Epithelial cell of proximal tubule (primary cell): ENCODE data around the gene FUBP3. TPM values are rescaled to one million over a fixed set of nuclear protein-coding genes. Genes with fewer than 3 reads are reported as not detected.
"Not testable (repeated sequence)": the region's sequence is repeated elsewhere in the genome, so short reads cannot be mapped to it uniquely, and the experiment has no call there.

ENCODE experiments used
- DNase-seq: peaks from one replicate; pipeline ENCODE4 v3.0.0-alpha.2; 2011; ENCODE audit warnings: low read depth
- H3K4me3 ChIP-seq: 2 replicates; pipeline ENCODE4 v1.5.1; 2011; ENCODE audit warnings: low read depth, mild to moderate bottlenecking, low read length
- total RNA-seq: library from RNA; depleted of rRNA; stranded (reverse); fragments of >200 nt; gene quantifications from 2 replicates; pipeline ENCODE4 v1.2.3, GENCODE V29; 2015
- TF ChIP-seq, protein P1 (sequence below): conservative IDR thresholded peaks from 2 replicates; pipeline ENCODE4 v1.5.1; 2012; ENCODE audit warnings: low read depth, mild to moderate bottlenecking, low read length

Gene FUBP3
- total RNA-seq, 1 donor from 2014 or later: 22.7 TPM

- no peak for DNase-seq
- no peak overlapping the region for H3K4me3 ChIP-seq
- TF ChIP-seq, protein P1, sequence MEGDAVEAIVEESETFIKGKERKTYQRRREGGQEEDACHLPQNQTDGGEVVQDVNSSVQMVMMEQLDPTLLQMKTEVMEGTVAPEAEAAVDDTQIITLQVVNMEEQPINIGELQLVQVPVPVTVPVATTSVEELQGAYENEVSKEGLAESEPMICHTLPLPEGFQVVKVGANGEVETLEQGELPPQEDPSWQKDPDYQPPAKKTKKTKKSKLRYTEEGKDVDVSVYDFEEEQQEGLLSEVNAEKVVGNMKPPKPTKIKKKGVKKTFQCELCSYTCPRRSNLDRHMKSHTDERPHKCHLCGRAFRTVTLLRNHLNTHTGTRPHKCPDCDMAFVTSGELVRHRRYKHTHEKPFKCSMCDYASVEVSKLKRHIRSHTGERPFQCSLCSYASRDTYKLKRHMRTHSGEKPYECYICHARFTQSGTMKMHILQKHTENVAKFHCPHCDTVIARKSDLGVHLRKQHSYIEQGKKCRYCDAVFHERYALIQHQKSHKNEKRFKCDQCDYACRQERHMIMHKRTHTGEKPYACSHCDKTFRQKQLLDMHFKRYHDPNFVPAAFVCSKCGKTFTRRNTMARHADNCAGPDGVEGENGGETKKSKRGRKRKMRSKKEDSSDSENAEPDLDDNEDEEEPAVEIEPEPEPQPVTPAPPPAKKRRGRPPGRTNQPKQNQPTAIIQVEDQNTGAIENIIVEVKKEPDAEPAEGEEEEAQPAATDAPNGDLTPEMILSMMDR: no peak
These were observed 22.8 kb upstream of the FUBP3 start for GRCh38 chr9:130556396-130557076.

DNA sequence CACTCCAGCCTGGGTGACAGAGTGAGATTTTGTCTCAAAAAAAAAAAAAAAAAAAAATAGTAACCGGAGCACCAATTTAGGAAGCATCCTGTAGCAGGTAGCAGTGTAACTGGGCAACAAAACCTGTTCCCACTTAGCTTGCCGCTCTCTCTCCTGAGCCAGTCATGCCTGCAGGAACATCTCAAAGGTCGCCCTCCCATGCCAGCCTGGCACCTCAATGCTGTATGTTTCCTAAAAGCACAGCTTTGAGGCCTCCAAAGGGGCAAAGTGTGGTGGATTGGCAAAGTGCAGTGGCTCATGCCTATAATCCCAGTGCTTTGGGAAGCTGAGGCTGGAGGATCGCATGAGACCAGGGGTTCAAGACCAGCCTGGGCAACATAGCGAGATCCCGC is 22.3 kb upstream of the FUBP3 start:
- DNase-seq: no peak
- TF ChIP-seq, protein P1: no peak
- no peak overlapping the region for H3K4me3 ChIP-seq

DNA sequence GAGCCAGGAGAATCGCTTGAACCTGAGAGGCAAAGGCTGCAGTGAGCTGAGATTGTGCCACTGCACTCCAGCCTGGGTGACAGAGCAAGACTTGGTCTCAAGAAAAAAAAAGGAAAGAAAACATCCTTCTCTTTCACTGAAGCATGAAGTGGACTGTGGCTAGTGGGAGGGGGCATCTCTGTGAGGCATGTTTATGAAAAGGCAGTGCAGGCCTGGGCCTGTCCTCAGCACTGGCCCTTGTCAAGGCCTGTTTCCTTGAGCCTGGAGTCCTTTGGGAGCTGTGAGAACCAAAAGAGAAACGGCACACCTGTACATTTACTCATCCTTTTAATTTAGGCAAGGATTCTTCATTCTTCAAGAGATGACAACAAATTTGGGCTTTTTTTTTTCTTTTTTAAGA is 18.3 kb upstream of the FUBP3 start:
- TF ChIP-seq, protein P1: no peak
- DNase-seq: no peak
- no peak overlapping the region for H3K4me3 ChIP-seq

GRCh38 chr9:130562525-130562924 is 16.9 kb upstream of the FUBP3 start:
- H3K4me3 ChIP-seq, DNase-seq: not testable (repeated sequence)

DNA sequence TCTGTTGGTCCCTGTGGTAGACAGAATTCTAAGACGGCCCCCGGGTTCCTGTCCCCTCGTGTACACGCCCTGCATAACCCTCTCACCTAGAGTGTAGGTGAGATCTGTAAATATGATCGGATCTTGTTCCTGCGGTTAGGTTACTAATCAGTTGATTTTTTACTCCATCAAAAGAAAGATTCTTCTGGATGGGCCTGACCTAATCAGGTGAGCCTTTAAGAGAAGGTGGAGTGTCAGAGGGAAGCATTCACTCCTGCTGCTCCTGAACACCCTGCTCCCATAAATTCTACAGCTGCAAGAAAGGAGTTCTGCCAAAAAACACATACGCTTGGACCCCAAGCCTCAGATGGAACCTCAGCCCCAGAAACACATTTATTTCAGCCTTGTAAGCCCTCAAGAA is 15.6 kb upstream of the FUBP3 start:
- no peak for DNase-seq
- TF ChIP-seq, protein P1: no peak
- H3K4me3 ChIP-seq: no peak overlapping the region

DNA sequence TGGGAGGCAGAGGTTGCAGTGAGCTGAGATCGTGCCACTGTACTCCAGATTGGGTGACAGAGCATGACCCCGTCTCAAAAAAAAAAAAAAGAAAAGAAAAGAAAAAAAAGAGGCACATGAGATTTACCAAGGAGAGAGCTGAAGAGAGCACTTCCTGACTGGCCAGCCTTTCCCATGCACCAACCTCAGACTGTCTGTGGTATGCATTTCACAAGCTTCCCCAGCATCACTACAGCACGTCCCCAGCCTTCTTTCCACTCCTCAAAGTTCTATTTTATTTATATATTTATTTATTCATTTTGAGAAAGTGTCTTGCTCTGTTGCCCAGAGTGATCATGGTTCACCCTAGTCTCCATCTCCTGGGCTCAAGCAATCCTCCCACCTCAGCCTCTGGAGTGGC is 13.6 kb upstream of the FUBP3 start:
- no peak overlapping the region for H3K4me3 ChIP-seq
- TF ChIP-seq, protein P1: no peak
- DNase-seq: no peak

- TF ChIP-seq, protein P1: no peak
- no peak overlapping the region for H3K4me3 ChIP-seq
- no peak for DNase-seq
These were observed 9.2 kb upstream of the FUBP3 start for GRCh38 chr9:130570208-130570607.
